GM13977 (cell line): ENCODE measurements around the gene THPO.

Experiments used
- DNase-seq: peaks from one replicate; pipeline ENCODE4 v3.0.0; 2012; ENCODE audit warnings: low spot score
- CTCF ChIP-seq: IDR thresholded peaks from 2 replicates; pipeline ENCODE4 v1.5.1; 2012; ENCODE audit warnings: mild to moderate bottlenecking, control low read depth; ENCODE audit not compliant: insufficient read depth; ENCODE audit errors: extremely low read depth, missing control alignments
- in situ Hi-C: fragments of 300-500 bp; cut with MboI; formaldehyde crosslinking; loops from one replicate; pipeline ENCODE4 v1.12.0; 2022; ENCODE audit warnings: low sequenced_read_pairs, low pct_unique_long_range_greater_than_20kb, mixed read lengths, inconsistent platforms; ENCODE audit not compliant: unreplicated experiment

Gene THPO

GRCh38 chr3:184377882-184378445 lies at the start of gene THPO:
Gene THPO, minus strand, starts transcription at chr3:184378207. Its CDS starts 1,948 bp downstream, at chr3:184376259.
- no peak for TF ChIP-seq CTCF
- in situ Hi-C loops, result no loop called here
- DNase-seq, result no peak

GRCh38 chr3:184426691-184427141 lies 48.7 kb upstream of the THPO start:
- no peak for TF ChIP-seq CTCF
- in situ Hi-C loops, result no loop called here
- DNase-seq, result no peak

- DNase-seq, result no peak
- no peak for TF ChIP-seq CTCF
- in situ Hi-C loops, result loop anchor here (25.0 kb wide), 1 partner anchor 89 kb away; no protein-coding TSS in a partner anchor
These were observed 45.6 kb upstream of the THPO start for GRCh38 chr3:184423561-184423960.

- in situ Hi-C loops, result loop anchor here (25.0 kb wide), 1 partner anchor 93 kb away; no protein-coding TSS in a partner anchor
- TF ChIP-seq CTCF, result no peak
- DNase-seq, result no peak
These were observed 41.2 kb upstream of the THPO start for GRCh38 chr3:184419171-184419570.

GRCh38 chr3:184417619-184418327 lies 39.8 kb upstream of the THPO start:
- in situ Hi-C loops, result loop anchor here (25.0 kb wide), 1 partner anchor 95 kb away; no protein-coding TSS in a partner anchor
- DNase-seq, result peak; percentile 77
- peak; percentile 99 for TF ChIP-seq CTCF

GRCh38 chr3:184415203-184415490 lies 37.1 kb upstream of the THPO start:
- no peak for DNase-seq
- no peak for TF ChIP-seq CTCF
- in situ Hi-C loops, result loop anchor here (25.0 kb wide), 1 partner anchor 97 kb away; no protein-coding TSS in a partner anchor
